SK-N-SH treated with all-trans-retinoic acid at 6 μM for 48 hours (cell line): ENCODE data around the gene SPOCK1.

Experiments
- ARNTL ChIP-seq: fragments of 450-650 bp; formaldehyde crosslinking; IDR thresholded peaks from 2 replicates; pipeline ENCODE4 v1.5.0; 2020; ENCODE audit warnings: low read depth, mild to moderate bottlenecking, moderate library complexity, borderline replicate concordance
- GLIS3 ChIP-seq: fragments of 250-450 bp; sonication (Bioruptor Pico); IDR thresholded peaks from 2 replicates; pipeline ENCODE4 v1.5.0; 2020; ENCODE audit warnings: mild to moderate bottlenecking, moderate library complexity
- RARB ChIP-seq: fragments of 250-450 bp; sonication (Bioruptor Pico); IDR thresholded peaks from 2 replicates; pipeline ENCODE4 v1.8.0; 2021; ENCODE audit warnings: mild to moderate bottlenecking, moderate library complexity
- TCF4 ChIP-seq: fragments of 250-450 bp; sonication (Bioruptor Pico); IDR thresholded peaks from 2 replicates; pipeline ENCODE4 v1.8.0; 2021; ENCODE audit warnings: mild to moderate bottlenecking, moderate library complexity, borderline replicate concordance
- TOX ChIP-seq: fragments of 250-450 bp; sonication (Bioruptor Pico); IDR thresholded peaks from 2 replicates; pipeline ENCODE4 v1.8.0; 2021; ENCODE audit warnings: mild to moderate bottlenecking, moderate library complexity, borderline replicate concordance
- ZC3H10 ChIP-seq: fragments of 250-450 bp; sonication (Bioruptor Pico); IDR thresholded peaks from 2 replicates; pipeline ENCODE4 v1.5.1; 2021; ENCODE audit warnings: mild to moderate bottlenecking, moderate library complexity
- ZNF8 ChIP-seq: fragments of 450-650 bp; formaldehyde crosslinking; IDR thresholded peaks from 2 replicates; pipeline ENCODE4 v1.5.0; 2020; ENCODE audit warnings: mild to moderate bottlenecking, moderate library complexity
- TF ChIP-seq, protein P1 (sequence below): fragments of 250-450 bp; sonication (Bioruptor Pico); IDR thresholded peaks from 2 replicates; pipeline ENCODE4 v1.8.0; 2020; ENCODE audit warnings: mild to moderate bottlenecking, moderate library complexity, borderline replicate concordance
- TF ChIP-seq, protein P2 (sequence below): fragments of 250-450 bp; sonication (Bioruptor Pico); IDR thresholded peaks from 2 replicates; pipeline ENCODE4 v1.5.0; 2020; ENCODE audit warnings: mild to moderate bottlenecking, moderate library complexity
- TF ChIP-seq, protein P3 (sequence below): fragments of 250-450 bp; sonication (Bioruptor Pico); IDR thresholded peaks from 2 replicates; pipeline ENCODE4 v1.8.0; 2021; ENCODE audit warnings: low read depth, mild to moderate bottlenecking, moderate library complexity, borderline replicate concordance
- TF ChIP-seq, protein P4 (sequence below): fragments of 250-450 bp; sonication (Bioruptor Pico); IDR thresholded peaks from 2 replicates; pipeline ENCODE4 v1.5.1; 2021; ENCODE audit warnings: mild to moderate bottlenecking, moderate library complexity

DNA sequence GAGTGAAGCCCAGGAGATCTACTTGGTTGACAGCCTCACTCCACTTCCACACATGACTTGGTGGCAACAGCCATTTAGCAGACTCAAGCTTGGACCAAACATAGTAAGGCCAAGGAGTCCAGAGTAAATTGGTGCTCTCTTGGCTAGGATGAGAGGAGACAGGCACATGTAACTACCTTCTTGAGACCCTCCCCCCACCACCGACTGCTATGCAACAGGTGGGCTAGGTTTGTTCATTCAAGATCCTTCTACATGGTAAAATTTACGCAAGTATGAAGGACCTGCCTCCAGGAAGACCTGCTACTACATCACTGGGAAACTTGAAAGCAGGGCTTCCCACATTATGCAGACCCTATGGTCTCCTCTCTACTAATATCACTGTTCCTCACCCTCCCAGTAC lies 442.4 kb downstream of the SPOCK1 start:
- no peak for TF ChIP-seq TCF4 (CRISPR knock-in tag)
- TF ChIP-seq, protein P1, sequence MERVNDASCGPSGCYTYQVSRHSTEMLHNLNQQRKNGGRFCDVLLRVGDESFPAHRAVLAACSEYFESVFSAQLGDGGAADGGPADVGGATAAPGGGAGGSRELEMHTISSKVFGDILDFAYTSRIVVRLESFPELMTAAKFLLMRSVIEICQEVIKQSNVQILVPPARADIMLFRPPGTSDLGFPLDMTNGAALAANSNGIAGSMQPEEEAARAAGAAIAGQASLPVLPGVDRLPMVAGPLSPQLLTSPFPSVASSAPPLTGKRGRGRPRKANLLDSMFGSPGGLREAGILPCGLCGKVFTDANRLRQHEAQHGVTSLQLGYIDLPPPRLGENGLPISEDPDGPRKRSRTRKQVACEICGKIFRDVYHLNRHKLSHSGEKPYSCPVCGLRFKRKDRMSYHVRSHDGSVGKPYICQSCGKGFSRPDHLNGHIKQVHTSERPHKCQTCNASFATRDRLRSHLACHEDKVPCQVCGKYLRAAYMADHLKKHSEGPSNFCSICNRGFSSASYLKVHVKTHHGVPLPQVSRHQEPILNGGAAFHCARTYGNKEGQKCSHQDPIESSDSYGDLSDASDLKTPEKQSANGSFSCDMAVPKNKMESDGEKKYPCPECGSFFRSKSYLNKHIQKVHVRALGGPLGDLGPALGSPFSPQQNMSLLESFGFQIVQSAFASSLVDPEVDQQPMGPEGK (CRISPR knock-in tag) = no peak
- TF ChIP-seq, protein P2, sequence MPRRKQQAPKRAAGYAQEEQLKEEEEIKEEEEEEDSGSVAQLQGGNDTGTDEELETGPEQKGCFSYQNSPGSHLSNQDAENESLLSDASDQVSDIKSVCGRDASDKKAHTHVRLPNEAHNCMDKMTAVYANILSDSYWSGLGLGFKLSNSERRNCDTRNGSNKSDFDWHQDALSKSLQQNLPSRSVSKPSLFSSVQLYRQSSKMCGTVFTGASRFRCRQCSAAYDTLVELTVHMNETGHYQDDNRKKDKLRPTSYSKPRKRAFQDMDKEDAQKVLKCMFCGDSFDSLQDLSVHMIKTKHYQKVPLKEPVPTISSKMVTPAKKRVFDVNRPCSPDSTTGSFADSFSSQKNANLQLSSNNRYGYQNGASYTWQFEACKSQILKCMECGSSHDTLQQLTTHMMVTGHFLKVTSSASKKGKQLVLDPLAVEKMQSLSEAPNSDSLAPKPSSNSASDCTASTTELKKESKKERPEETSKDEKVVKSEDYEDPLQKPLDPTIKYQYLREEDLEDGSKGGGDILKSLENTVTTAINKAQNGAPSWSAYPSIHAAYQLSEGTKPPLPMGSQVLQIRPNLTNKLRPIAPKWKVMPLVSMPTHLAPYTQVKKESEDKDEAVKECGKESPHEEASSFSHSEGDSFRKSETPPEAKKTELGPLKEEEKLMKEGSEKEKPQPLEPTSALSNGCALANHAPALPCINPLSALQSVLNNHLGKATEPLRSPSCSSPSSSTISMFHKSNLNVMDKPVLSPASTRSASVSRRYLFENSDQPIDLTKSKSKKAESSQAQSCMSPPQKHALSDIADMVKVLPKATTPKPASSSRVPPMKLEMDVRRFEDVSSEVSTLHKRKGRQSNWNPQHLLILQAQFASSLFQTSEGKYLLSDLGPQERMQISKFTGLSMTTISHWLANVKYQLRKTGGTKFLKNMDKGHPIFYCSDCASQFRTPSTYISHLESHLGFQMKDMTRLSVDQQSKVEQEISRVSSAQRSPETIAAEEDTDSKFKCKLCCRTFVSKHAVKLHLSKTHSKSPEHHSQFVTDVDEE (CRISPR knock-in tag) = no peak
- no peak for TF ChIP-seq ZC3H10 (CRISPR knock-in tag)
- no peak for TF ChIP-seq TOX (CRISPR knock-in tag)
- TF ChIP-seq, protein P3, sequence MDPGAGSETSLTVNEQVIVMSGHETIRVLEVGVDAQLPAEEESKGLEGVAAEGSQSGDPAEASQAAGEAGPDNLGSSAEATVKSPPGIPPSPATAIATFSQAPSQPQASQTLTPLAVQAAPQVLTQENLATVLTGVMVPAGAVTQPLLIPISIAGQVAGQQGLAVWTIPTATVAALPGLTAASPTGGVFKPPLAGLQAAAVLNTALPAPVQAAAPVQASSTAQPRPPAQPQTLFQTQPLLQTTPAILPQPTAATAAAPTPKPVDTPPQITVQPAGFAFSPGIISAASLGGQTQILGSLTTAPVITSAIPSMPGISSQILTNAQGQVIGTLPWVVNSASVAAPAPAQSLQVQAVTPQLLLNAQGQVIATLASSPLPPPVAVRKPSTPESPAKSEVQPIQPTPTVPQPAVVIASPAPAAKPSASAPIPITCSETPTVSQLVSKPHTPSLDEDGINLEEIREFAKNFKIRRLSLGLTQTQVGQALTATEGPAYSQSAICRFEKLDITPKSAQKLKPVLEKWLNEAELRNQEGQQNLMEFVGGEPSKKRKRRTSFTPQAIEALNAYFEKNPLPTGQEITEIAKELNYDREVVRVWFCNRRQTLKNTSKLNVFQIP (CRISPR knock-in tag) = no peak
- TF ChIP-seq, protein P4, sequence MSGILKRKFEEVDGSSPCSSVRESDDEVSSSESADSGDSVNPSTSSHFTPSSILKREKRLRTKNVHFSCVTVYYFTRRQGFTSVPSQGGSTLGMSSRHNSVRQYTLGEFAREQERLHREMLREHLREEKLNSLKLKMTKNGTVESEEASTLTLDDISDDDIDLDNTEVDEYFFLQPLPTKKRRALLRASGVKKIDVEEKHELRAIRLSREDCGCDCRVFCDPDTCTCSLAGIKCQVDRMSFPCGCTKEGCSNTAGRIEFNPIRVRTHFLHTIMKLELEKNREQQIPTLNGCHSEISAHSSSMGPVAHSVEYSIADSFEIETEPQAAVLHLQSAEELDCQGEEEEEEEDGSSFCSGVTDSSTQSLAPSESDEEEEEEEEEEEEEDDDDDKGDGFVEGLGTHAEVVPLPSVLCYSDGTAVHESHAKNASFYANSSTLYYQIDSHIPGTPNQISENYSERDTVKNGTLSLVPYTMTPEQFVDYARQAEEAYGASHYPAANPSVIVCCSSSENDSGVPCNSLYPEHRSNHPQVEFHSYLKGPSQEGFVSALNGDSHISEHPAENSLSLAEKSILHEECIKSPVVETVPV (CRISPR knock-in tag) = no peak
- no peak for TF ChIP-seq GLIS3 (CRISPR knock-in tag)
- TF ChIP-seq ZNF8 (CRISPR knock-in tag) = no peak
- TF ChIP-seq ARNTL = no peak
- no peak for TF ChIP-seq RARB
